HEK293 (cell line): ENCODE results near the gene GTF3C4.

Source experiments
- CTCF ChIA-PET: fragments of 350-600 bp; formaldehyde crosslinking; extraction: SDS; loops from one replicate; lab custom pipeline; 2021; ENCODE audit warnings: antibody characterized with exemption; lab: Yijun Ruan, JAX
- POLR2A ChIA-PET: fragments of 300-600 bp; formaldehyde crosslinking; extraction: SDS; loops from one replicate; lab custom pipeline; 2020; ENCODE audit warnings: antibody characterized with exemption, inconsistent platforms; lab: Yijun Ruan, JAX
- H3K27ac ChIP-seq: fragments of 200-500 bp; sonication (Bioruptor generic); 2 replicates; pipeline ENCODE4 v1.5.1; 2014; ENCODE audit warnings: low read depth, low read length, control low read depth, inconsistent platforms; ENCODE audit errors: extremely low read depth
- H3K36me3 ChIP-seq, 2 experiments: fragments of 200-500 bp in 1 of 2; sonication (Bioruptor generic) in 1 of 2; 1 replicate in 1 of 2; 2 replicates in 1 of 2; pipeline ENCODE4 v1.5.1; 2014 to 2017; ENCODE audit warnings: inconsistent platforms in 2 of 2, low read length in 2 of 2; ENCODE audit not compliant: control insufficient read depth in 2 of 2, insufficient read depth in 1 of 2
- H3K4me1 ChIP-seq: fragments of 200-500 bp; sonication (Bioruptor generic); 2 replicates; pipeline ENCODE4 v1.5.1; 2014; ENCODE audit warnings: mild to moderate bottlenecking, low read length, inconsistent platforms; ENCODE audit not compliant: control insufficient read depth, insufficient read depth
- H3K4me3 ChIP-seq: 2 replicates; pipeline ENCODE4 v1.5.1; 2011; ENCODE audit warnings: low read depth, mild to moderate bottlenecking, control low read depth, low read length, moderate library complexity
- H3K9me3 ChIP-seq: fragments of 200-500 bp; sonication (Bioruptor generic); 2 replicates; pipeline ENCODE4 v1.5.1; 2014; ENCODE audit warnings: low read depth, low read length, inconsistent platforms; ENCODE audit not compliant: control insufficient read depth, insufficient read depth
- KLF1 ChIP-seq: fragments of 450-650 bp; formaldehyde crosslinking; IDR thresholded peaks from 2 replicates; pipeline ENCODE4 v1.5.1; 2016; ENCODE audit warnings: missing biosample characterization, missing genetic modification characterization
- ZBTB26 ChIP-seq: fragments of 450-650 bp; formaldehyde crosslinking; optimal IDR thresholded peaks from 2 replicates; pipeline ENCODE3; 2016; ENCODE audit warnings: missing biosample characterization, mild to moderate bottlenecking, missing genetic modification characterization
- ZBTB8A ChIP-seq: fragments of 450-650 bp; formaldehyde crosslinking; IDR thresholded peaks from 2 replicates; pipeline ENCODE4 v1.5.1; 2016; ENCODE audit warnings: missing biosample characterization, missing genetic modification characterization
- ZEB2 ChIP-seq: fragments of 450-650 bp; formaldehyde crosslinking; IDR thresholded peaks from 2 replicates; pipeline ENCODE4 v1.5.1; 2016; ENCODE audit warnings: missing biosample characterization, missing genetic modification characterization
- ZNF350 ChIP-seq: fragments of 450-650 bp; formaldehyde crosslinking; IDR thresholded peaks from 2 replicates; pipeline ENCODE4 v1.5.0; 2017; ENCODE audit warnings: missing biosample characterization, mild to moderate bottlenecking, missing genetic modification characterization
- ZNF571 ChIP-seq: fragments of 450-650 bp; formaldehyde crosslinking; IDR thresholded peaks from 2 replicates; pipeline ENCODE4 v1.5.0; 2017; ENCODE audit warnings: missing biosample characterization, missing genetic modification characterization
- ZNF585B ChIP-seq: fragments of 450-650 bp; formaldehyde crosslinking; IDR thresholded peaks from 2 replicates; pipeline ENCODE4 v1.5.1; 2016; ENCODE audit warnings: missing biosample characterization, missing genetic modification characterization
- ZNF76 ChIP-seq: fragments of 450-650 bp; formaldehyde crosslinking; IDR thresholded peaks from 2 replicates; pipeline ENCODE4; 2016; ENCODE audit warnings: low read depth, missing biosample characterization, missing genetic modification characterization, borderline replicate concordance
- ZSCAN5A ChIP-seq: fragments of 450-650 bp; formaldehyde crosslinking; IDR thresholded peaks from 2 replicates; pipeline ENCODE4 v1.5.1; 2016; ENCODE audit warnings: missing biosample characterization, missing genetic modification characterization
- TF ChIP-seq, protein P1 (sequence below): fragments of 450-650 bp; formaldehyde crosslinking; conservative IDR thresholded peaks from 2 replicates; pipeline ENCODE4 v1.5.1; 2016; ENCODE audit warnings: low read depth, missing biosample characterization, missing genetic modification characterization
- TF ChIP-seq, protein P2 (sequence below): fragments of 450-650 bp; formaldehyde crosslinking; IDR thresholded peaks from 2 replicates; pipeline ENCODE4 v1.5.1; 2016; ENCODE audit warnings: missing biosample characterization, missing genetic modification characterization
- TF ChIP-seq, protein P3 (sequence below): fragments of 450-650 bp; formaldehyde crosslinking; IDR thresholded peaks from 2 replicates; pipeline ENCODE4 v1.5.1; 2016; ENCODE audit warnings: missing biosample characterization, missing genetic modification characterization
- TF ChIP-seq, protein P4 (sequence below): fragments of 450-650 bp; formaldehyde crosslinking; IDR thresholded peaks from 2 replicates; pipeline ENCODE4 v1.5.1; 2017; ENCODE audit warnings: missing biosample characterization, mild to moderate bottlenecking, missing genetic modification characterization, moderate library complexity

Gene GTF3C4

DNA sequence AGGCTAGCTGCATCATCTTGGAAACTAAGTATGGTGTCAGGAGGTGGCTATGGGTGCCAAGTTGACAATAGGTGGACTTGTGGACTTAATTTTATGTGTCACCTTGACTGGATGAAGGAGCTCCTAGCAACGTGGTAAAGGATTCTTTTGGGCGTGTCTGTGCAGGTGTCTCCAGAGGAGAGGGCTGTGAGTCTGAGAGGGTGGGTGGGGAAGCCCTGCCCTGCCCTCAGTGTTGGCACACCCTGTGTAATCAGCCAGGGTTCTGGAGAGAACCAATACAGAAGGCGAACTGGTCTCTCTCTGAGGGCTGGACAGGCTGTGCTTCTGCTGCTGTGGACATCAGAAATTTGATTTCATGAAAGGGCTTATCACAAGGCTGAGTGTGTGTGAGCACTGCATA is 61.0 kb downstream of the GTF3C4 start:
- Histone ChIP-seq H3K4me3 (no peak overlapping the region), H3K9me3 (no peaks in the 10 kb centered on the region), H3K4me1 (no peaks in the 10 kb centered on the region), H3K36me3 (no peaks in the 10 kb centered on the region), H3K27ac (no peak overlapping the region)
- ChIA-PET POLR2A (no interaction called here), CTCF (no interaction called here)
- TF ChIP-seq KLF1 (tag by site-specific recombination) (peak; percentile 83), ZBTB26 (no peak), ZNF571 (tag by site-specific recombination) (no peak)

- TF ChIP-seq ZNF76 (tag by site-specific recombination) (no peak), ZNF350 (tag by site-specific recombination) (no peak), ZEB2 (tag by site-specific recombination) (no peak), ZNF585B (tag by site-specific recombination) (no peak), ZBTB8A (tag by site-specific recombination) (no peak), ZSCAN5A (tag by site-specific recombination) (no peak)
- TF ChIP-seq, protein P1, sequence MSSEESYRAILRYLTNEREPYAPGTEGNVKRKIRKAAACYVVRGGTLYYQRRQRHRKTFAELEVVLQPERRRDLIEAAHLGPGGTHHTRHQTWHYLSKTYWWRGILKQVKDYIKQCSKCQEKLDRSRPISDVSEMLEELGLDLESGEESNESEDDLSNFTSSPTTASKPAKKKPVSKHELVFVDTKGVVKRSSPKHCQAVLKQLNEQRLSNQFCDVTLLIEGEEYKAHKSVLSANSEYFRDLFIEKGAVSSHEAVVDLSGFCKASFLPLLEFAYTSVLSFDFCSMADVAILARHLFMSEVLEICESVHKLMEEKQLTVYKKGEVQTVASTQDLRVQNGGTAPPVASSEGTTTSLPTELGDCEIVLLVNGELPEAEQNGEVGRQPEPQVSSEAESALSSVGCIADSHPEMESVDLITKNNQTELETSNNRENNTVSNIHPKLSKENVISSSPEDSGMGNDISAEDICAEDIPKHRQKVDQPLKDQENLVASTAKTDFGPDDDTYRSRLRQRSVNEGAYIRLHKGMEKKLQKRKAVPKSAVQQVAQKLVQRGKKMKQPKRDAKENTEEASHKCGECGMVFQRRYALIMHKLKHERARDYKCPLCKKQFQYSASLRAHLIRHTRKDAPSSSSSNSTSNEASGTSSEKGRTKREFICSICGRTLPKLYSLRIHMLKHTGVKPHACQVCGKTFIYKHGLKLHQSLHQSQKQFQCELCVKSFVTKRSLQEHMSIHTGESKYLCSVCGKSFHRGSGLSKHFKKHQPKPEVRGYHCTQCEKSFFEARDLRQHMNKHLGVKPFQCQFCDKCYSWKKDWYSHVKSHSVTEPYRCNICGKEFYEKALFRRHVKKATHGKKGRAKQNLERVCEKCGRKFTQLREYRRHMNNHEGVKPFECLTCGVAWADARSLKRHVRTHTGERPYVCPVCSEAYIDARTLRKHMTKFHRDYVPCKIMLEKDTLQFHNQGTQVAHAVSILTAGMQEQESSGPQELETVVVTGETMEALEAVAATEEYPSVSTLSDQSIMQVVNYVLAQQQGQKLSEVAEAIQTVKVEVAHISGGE (tag by site-specific recombination), result no peak
- TF ChIP-seq, protein P2, sequence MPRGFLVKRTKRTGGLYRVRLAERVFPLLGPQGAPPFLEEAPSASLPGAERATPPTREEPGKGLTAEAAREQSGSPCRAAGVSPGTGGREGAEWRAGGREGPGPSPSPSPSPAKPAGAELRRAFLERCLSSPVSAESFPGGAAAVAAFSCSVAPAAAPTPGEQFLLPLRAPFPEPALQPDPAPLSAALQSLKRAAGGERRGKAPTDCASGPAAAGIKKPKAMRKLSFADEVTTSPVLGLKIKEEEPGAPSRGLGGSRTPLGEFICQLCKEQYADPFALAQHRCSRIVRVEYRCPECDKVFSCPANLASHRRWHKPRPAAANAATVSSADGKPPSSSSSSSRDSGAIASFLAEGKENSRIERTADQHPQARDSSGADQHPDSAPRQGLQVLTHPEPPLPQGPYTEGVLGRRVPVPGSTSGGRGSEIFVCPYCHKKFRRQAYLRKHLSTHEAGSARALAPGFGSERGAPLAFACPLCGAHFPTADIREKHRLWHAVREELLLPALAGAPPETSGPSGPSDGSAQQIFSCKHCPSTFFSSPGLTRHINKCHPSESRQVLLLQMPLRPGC, result no peak
- TF ChIP-seq, protein P3, sequence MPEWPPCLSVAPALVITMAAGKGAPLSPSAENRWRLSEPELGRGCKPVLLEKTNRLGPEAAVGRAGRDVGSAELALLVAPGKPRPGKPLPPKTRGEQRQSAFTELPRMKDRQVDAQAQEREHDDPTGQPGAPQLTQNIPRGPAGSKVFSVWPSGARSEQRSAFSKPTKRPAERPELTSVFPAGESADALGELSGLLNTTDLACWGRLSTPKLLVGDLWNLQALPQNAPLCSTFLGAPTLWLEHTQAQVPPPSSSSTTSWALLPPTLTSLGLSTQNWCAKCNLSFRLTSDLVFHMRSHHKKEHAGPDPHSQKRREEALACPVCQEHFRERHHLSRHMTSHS (tag by site-specific recombination), result no peak
- TF ChIP-seq, protein P4, sequence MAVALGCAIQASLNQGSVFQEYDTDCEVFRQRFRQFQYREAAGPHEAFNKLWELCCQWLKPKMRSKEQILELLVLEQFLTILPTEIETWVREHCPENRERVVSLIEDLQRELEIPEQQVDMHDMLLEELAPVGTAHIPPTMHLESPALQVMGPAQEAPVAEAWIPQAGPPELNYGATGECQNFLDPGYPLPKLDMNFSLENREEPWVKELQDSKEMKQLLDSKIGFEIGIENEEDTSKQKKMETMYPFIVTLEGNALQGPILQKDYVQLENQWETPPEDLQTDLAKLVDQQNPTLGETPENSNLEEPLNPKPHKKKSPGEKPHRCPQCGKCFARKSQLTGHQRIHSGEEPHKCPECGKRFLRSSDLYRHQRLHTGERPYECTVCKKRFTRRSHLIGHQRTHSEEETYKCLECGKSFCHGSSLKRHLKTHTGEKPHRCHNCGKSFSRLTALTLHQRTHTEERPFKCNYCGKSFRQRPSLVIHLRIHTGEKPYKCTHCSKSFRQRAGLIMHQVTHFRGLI (tag by site-specific recombination), result no peak
- Histone ChIP-seq H3K27ac (no peak overlapping the region), H3K36me3 (no peaks in the 10 kb centered on the region), H3K4me1 (no peaks in the 10 kb centered on the region), H3K9me3 (no peaks in the 10 kb centered on the region), H3K4me3 (no peak overlapping the region)
- ChIA-PET CTCF (interaction anchor here (0.6 kb wide), 1 partner anchor 234 kb away, joined by 3 read pairs; no protein-coding TSS in a partner anchor), POLR2A (no interaction called here)
Observed at GRCh38 chr9:132732326-132733259, 62.3 kb downstream of the GTF3C4 start.
